HG03469 (cell line): ENCODE data around the gene DUSP18.
"Not testable (repeated sequence)": the region's sequence is repeated elsewhere in the genome, so short reads cannot be mapped to it uniquely, and the experiment has no call there.

Experiments
- ATAC-seq: cut with Tn5 transposase; IDR thresholded peaks from one replicate; pipeline ENCODE4 v1.9.1; 2021; ENCODE audit warnings: mild to moderate bottlenecking, moderate library complexity, moderate number of reproducible peaks; ENCODE audit not compliant: unreplicated experiment

The DUSP18 gene

DNA sequence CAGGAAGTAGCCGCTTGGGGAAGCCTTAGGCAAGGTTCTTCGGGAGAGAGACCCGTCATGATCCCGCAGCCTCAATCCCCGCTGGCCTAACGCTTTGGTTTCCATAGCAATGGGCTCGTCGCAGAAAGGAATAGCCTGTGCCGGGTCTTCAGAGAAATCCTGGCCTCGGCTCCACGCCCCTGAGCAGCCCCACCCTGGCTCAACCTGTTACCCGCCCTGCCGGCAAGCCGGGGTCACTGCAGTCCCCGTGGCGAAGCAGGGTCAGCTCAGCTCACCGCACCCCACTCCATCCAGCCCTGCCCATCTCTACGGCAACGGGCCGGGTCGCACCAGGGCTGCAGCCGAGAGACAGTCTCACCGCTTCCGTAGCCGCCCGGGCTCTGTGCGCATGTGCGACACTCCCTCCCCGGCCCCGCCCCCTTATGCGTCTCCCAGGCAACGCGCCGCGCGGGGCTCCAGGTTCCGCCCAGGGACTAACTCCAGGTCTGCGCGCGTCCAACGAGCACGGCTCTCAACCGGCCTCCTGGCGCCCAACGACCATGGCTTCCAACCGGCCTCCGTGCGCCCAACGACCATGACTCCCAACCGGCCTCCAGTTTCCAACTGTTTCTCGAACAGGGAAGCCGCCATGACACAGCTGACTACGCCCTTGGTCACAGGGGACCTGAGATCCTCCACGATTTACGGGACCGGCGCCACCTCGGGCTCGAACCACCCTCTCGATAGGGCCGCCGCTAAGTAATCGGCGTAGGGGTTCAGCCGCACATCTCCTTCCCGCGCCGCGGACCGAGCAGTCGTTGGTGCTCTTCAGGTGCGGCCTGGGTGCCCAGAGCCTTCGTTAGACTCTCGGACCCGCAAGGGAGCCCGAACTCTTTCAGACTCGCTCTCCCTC is at the start of gene DUSP18:
Gene DUSP18 (minus strand): TSS at position 382 of the 892 bp plus-strand sequence. CDS start 3,872 bp downstream, outside the sequence.
- peak; percentile 42 for ATAC-seq

DNA sequence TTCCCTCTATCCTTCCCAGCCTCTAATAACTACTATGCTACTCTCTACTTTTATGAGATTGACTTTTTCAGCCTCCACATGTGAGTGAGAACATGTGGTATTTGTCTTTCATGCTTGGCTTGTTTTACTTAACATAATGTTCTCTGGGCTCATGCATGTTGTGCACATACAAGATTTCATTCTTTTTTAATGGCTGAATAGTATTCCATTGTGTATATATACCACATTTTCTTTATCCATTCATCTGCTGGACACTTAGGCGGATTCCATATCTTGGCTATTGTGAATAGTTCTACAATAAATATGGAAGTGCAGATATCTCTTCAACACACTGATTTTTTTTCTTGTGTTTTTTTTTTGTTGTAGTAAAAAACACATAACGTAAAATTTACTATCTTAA is 46.4 kb upstream of the DUSP18 start:
- ATAC-seq, result no peak

DNA sequence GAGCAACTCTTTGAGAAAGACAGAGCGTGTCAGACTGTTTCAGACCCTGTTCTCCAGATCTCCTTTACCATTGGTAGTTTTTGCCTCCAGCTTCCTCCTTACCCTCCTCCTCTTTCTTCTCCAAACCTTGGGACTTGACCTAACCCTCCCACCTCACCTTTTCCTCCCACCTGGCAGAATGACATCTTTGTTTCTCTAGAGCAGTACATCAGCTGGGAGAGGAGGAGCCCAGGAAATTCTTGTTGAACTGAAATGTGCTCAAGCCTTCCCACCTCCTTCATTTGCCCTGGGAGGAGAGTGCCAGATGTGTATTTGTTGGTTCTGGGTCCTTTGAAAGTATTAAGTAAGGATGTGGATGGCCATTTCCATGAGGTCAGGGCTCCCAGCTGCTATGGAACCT is 44.4 kb upstream of the DUSP18 start:
- no peak for ATAC-seq

GRCh38 chr22:30709980-30710379 is 42.3 kb upstream of the DUSP18 start:
- ATAC-seq, result not testable (repeated sequence)

GRCh38 chr22:30705710-30706651 is 38.3 kb upstream of the DUSP18 start:
- no peak for ATAC-seq

DNA sequence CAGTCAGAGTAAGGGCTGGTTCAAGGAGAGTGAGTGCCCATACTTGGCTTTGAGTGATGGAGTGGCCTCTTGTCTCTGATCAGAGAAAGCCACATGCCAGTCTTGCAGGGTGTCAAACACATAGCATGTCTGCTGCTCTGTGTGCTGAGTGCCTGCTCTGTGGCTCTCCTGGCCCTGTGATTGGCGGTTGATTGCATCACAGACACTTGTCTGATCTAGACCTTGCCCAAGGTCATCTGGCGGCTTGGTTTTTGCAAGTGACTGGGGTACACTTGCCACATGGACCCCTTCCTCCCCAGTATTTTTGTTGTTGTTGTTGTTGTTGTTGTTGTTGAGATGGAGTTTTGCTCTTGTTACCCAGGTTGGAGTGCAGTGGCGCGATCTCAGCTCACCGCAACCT is 37.3 kb upstream of the DUSP18 start:
- ATAC-seq, result no peak

- no peak for ATAC-seq
Observed at GRCh38 chr22:30702856-30703255, 35.2 kb upstream of the DUSP18 start.

DNA sequence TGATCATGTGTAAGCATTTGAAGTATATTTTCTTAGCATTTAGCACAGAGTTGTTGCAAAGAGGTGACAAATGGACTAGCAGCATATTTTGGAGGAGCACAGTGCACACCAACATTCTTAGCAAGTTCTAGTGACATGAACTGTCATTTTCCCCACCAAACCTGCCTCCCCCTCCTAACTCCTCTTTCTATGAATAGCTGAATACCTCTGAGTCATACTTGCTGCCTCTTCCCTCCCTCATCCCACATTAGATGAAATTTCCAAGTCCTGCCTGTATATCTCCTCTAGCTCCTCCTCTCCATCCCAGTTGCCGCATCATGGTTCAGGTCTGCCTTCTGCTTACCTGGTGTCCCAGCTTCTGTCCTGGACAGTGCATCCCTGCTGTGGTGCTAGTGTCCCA is 34.2 kb upstream of the DUSP18 start:
- ATAC-seq, result no peak

DNA sequence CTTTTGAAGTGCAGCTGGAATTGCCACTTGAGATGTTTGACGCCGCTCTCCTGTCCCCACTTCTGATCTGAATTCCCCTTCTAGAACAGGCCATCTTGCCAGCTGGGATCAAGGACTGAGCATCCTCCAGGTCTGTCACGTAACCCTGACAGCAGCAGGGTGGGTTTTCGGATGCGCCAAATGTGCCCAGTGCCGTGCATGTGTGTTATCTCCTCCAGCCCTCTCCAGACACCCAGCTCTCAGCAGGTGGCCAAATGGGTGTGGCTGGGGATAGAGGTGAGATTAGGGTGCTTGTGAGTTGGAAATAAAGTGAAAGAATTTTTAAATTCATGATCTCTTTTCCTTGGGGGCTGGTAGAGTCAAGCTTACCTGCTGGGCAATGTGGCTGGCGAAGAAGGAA is 30.3 kb upstream of the DUSP18 start:
- no peak for ATAC-seq

- no peak for ATAC-seq
Observed at GRCh38 chr22:30695871-30696655, 28.4 kb upstream of the DUSP18 start.

GRCh38 chr22:30695351-30695851 is 27.7 kb upstream of the DUSP18 start:
- ATAC-seq, result no peak

DNA sequence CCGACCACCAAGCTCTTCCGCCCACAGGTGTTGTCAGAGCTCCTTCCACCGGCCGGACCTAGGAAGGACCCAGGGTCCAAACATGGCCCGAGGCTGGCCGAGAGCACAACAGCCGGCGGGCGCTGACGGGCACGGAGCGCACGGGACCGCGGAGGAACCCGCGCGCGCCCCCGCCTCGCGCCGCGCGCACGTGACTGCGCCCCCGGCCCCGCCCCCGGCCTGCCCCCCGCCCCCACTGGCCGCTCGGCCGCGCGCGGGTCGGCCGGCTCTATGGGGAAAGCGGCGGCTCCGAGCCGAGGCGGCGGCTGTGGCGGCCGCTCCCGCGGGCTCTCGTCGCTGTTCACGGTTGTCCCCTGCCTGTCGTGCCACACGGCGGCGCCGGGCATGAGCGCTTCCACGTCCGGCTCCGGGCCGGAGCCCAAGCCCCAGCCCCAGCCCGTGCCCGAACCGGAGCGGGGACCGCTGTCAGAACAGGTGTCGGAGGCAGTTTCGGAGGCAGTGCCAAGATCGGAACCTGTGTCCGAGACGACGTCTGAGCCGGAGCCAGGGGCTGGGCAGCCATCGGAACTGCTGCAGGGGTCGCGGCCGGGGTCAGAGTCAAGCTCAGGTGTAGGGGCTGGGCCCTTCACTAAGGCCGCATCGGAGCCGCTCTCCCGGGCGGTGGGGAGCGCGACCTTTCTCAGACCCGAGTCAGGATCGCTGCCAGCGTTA is 27.1 kb upstream of the DUSP18 start, which contains the start of gene OSBP2:
Gene OSBP2 (plus strand): TSS at position 235 of the 711 bp plus-strand sequence. CDS start 36 bp downstream, at position 271.
- no peak for ATAC-seq

GRCh38 chr22:30694171-30694639 is 26.5 kb upstream of the DUSP18 start:
- no peak for ATAC-seq

DNA sequence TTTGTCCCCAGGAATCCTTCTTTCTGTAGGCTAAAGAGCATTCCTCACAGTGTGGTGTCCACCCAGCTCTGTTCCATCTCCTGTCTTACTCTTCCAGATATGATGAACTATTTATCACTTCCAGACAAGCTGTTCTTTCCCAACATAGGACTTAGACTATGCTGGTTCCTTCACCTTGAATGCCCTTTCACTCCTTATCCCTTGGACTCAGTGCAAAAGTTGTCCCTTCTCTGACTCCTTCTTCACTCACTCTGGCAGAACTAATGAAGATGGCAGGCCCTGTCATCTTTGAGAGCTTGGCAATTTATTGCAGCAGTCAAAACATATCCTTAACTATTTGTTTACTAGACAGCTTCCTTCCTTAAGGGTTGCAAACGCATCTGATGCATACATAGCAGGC is 23.5 kb upstream of the DUSP18 start:
- no peak for ATAC-seq

DNA sequence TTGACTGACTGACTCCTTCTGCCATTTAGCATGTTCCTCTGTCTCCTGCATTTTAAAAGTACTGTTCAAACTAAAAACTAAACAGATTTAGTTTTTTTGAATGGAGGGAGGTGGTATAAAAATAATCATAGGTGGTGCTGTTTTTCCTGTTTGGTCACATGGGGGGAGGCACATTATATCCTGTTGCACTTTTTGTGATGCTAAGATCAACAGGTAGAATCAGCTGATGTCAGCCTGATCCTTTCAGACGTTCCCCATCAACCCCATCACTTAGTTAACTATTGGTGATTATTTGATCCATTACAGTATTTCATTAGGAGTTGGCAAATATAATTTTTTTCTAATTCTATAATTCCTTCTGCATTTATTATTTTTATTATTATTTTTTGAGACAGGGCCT is 21.9 kb upstream of the DUSP18 start:
- ATAC-seq, result no peak

- ATAC-seq, result no peak
Observed at GRCh38 chr22:30687358-30687757, 19.7 kb upstream of the DUSP18 start.

- no peak for ATAC-seq
Observed at GRCh38 chr22:30685178-30685577, 17.5 kb upstream of the DUSP18 start.

DNA sequence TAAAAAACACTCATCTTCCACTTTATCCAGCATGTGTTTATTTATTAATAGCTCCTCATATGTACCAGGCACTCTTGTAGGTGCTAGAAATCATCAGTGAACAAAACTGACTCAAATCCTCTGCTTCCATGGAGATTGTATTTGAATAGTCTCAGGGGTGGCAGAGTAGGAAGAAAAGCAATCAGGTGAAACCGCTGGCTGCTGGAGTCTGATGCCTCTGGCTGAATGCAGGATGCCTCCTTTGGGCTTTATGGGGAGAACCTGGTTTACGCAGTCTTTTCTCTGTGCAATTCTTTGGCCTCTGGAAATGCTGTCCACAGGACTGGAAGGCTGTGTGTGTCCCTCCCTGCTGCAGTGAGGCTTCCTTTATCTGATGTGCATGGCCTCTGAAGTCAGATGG is 14.2 kb upstream of the DUSP18 start:
- ATAC-seq, result no peak

DNA sequence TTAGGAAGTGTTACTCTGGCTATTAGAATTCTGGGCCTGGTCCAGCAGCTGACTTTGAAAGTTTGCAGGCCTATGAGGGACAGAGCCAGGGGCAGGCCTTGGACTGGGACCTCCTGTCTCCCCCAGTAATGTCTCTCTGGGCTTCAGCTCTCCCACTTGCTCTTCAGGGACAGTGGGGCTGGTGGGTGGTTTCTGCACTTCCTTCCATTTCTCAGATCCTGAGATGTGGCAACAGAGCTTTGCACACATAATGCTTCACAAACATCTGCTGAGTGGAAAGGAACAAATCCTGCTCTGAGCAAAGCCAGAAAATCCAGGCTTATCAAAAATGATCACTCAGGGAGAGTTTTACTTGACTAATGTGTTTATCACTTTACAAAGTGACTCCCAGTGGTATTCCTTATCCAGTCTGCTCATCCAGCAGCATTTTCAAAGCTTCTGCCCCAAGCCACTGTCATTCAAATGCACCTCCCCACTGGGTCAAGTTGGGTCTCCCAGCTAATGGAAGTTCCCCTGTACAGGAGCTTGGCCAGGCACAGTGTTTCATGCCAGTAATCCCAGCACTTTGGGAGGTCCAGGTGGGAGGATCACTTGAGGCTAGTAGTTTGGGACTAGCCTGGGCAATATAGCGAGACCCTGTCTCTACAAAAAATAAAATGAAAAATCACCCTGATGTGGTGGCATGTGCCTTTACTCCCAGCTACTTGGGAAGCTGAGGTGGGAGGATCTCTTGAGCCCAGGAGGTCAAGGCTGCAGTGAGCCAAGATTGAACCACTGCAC is 13.5 kb upstream of the DUSP18 start:
- ATAC-seq, result no peak
